Activated CD8-positive, alpha-beta T cell treated with anti-CD3 and anti-CD28 coated beads for 36 hours (primary cell): Measurements from ENCODE around the gene GCDH. TPM values are rescaled to one million over a fixed set of nuclear protein-coding genes. Genes with fewer than 3 reads are reported as not detected.

Experiments
- ATAC-seq: fragments of 200-7000 bp; cut with Tn5 transposase; one replicate; pipeline ENCODE4 v1.10.0; 2021; ENCODE audit warnings: mild to moderate bottlenecking, moderate library complexity
- CTCF ChIA-PET: fragments of 350-600 bp; sonication (Branson Sonifier 250); formaldehyde crosslinking; loops from one replicate; lab custom pipeline; 2021; ENCODE audit warnings: antibody characterized with exemption; lab: Charles Lee
- POLR2A ChIA-PET: fragments of 350-600 bp; sonication (Branson Sonifier 250); formaldehyde crosslinking; loops from one replicate; lab custom pipeline; 2021; ENCODE audit warnings: antibody characterized with exemption; lab: Charles Lee
- DNase-seq: peaks from one replicate; pipeline ENCODE4 v3.0.0-alpha.2; 2020
- H3K27ac Mint-ChIP-seq: one replicate; pipeline ENCODE4 v1.8.0; 2021; ENCODE audit warnings: mild to moderate bottlenecking, mixed read lengths
- H3K27me3 Mint-ChIP-seq: one replicate; pipeline ENCODE4 v1.8.0; 2021; ENCODE audit warnings: mixed read lengths
- H3K36me3 Mint-ChIP-seq: one replicate; pipeline ENCODE4 v1.8.0; 2021; ENCODE audit warnings: low read depth, mixed read lengths
- H3K4me1 Mint-ChIP-seq: one replicate; pipeline ENCODE4 v1.8.0; 2021; ENCODE audit warnings: low read depth, mixed read lengths
- H3K4me3 Mint-ChIP-seq: one replicate; pipeline ENCODE4 v1.8.0; 2021; ENCODE audit warnings: mild to moderate bottlenecking, moderate library complexity, mixed read lengths
- H3K9me3 Mint-ChIP-seq: one replicate; pipeline ENCODE4 v1.8.0; 2021; ENCODE audit warnings: mixed read lengths
- CTCF ChIP-seq: fragments of 200-600 bp; IDR thresholded peaks from one replicate; pipeline ENCODE4 v1.8.0; 2022; ENCODE audit warnings: antibody characterized with exemption, mild to moderate bottlenecking
- intact Hi-C: fragments of 100-400 bp; cut with micrococcal nuclease; formaldehyde crosslinking; loops from one replicate; pipeline ENCODE4 v1.10.0; 2022
- total RNA-seq, 2 experiments: library from RNA; stranded (reverse); gene quantifications; one replicate each; pipeline ENCODE4 v1.2.3, GENCODE V29; 2021

Gene GCDH
- total RNA-seq, 2 experiments from 2014 or later: 37.5 to 43.8 TPM

- Mint-ChIP-seq H3K4me1 (peaks cover 6% of the 10 kb centered on the region), H3K4me3 (peak overlapping the region; percentile 60), H3K9me3 (peaks cover 2% of the 10 kb centered on the region), H3K27me3 (no peaks in the 10 kb centered on the region), H3K36me3 (peaks cover 6% of the 10 kb centered on the region), H3K27ac (peak overlapping the region; percentile 1)
- ChIA-PET POLR2A (no interaction called here), CTCF (interaction anchor here (2.8 kb wide), 1 partner anchor 20 kb away, joined by 12 read pairs; no protein-coding TSS in a partner anchor)
- no peak for TF ChIP-seq CTCF
- peak; percentile 87 for ATAC-seq
- intact Hi-C loops: no loop called here
- peak; percentile 84 for DNase-seq
These were observed 23.6 kb upstream of the GCDH start for GRCh38 chr19:12867120-12868099.

GRCh38 chr19:12868540-12869112 is 22.3 kb upstream of the GCDH start:
- CTCF ChIA-PET: interaction anchor here (1.1 to 2.8 kb wide), 3 partner anchors 16 to 226 kb away, joined by 3 to 12 read pairs (median 3); no protein-coding TSS in a partner anchor
- no peaks in the 10 kb centered on the region for H3K27me3 Mint-ChIP-seq
- no peak for TF ChIP-seq CTCF
- DNase-seq (peak; percentile 44), ATAC-seq (no peak)
- peaks cover 10% of the 10 kb centered on the region for H3K4me1 Mint-ChIP-seq
- H3K4me3 Mint-ChIP-seq: no peak overlapping the region
- H3K9me3 Mint-ChIP-seq: peaks cover 7% of the 10 kb centered on the region
- intact Hi-C loops: no loop called here
- POLR2A ChIA-PET: interaction anchor here (0.5 to 0.6 kb wide), 2 partner anchors 45 to 408 kb away, joined by 3 read pairs; no protein-coding TSS in a partner anchor
- H3K27ac Mint-ChIP-seq: no peak overlapping the region
- H3K36me3 Mint-ChIP-seq: peaks cover 14% of the 10 kb centered on the region

- CTCF ChIA-PET: interaction anchor here (1.8 to 2.4 kb wide), 3 partner anchors 10 to 114 kb away, joined by 5 to 8 read pairs (median 7); partner anchors contain the start of gene DNASE2
- Mint-ChIP-seq H3K4me3 (no peak overlapping the region), H3K4me1 (peaks cover 10% of the 10 kb centered on the region), H3K9me3 (peaks cover 7% of the 10 kb centered on the region), H3K36me3 (peaks cover 24% of the 10 kb centered on the region), H3K27ac (no peak overlapping the region), H3K27me3 (no peaks in the 10 kb centered on the region)
- POLR2A ChIA-PET: interaction anchor here (0.6 to 1.9 kb wide), 2 partner anchors 10 to 1227 kb away, joined by 3 to 9 read pairs; partner anchors contain the start of gene DNASE2
- DNase-seq (no peak), ATAC-seq (no peak)
- TF ChIP-seq CTCF: no peak
- intact Hi-C loops: no loop called here
These were observed 19.3 kb upstream of the GCDH start for GRCh38 chr19:12871681-12872080.

- no peak for ATAC-seq
- H3K4me1 Mint-ChIP-seq: peaks cover 8% of the 10 kb centered on the region
- no peak for TF ChIP-seq CTCF
- H3K9me3 Mint-ChIP-seq: peaks cover 7% of the 10 kb centered on the region
- POLR2A ChIA-PET: interaction anchor here (0.6 to 1.9 kb wide), 5 partner anchors 8 to 1228 kb away, joined by 3 to 9 read pairs (median 3); partner anchors contain the start of genes DNASE2, JUNB and TNPO2
- H3K4me3 Mint-ChIP-seq: no peak overlapping the region
- CTCF ChIA-PET: interaction anchor here (0.9 to 2.4 kb wide), 8 partner anchors 9 to 115 kb away, joined by 4 to 12 read pairs (median 5); partner anchors contain the start of gene DNASE2
- no peak for DNase-seq
- no peak overlapping the region for H3K27ac Mint-ChIP-seq
- intact Hi-C loops: no loop called here
- no peaks in the 10 kb centered on the region for H3K27me3 Mint-ChIP-seq
- H3K36me3 Mint-ChIP-seq: peaks cover 24% of the 10 kb centered on the region
These were observed 18.7 kb upstream of the GCDH start for GRCh38 chr19:12872255-12872654.
